SIG-M5 treated with dmso at 0.1 percent for 504 hours (cell line): ENCODE measurements around the gene WDR7.

Experiments
- DNase-seq: peaks from one replicate; lab custom pipeline; 2025; ENCODE audit not compliant: unreplicated experiment; lab: John Stamatoyannopoulos, UW

The WDR7 gene

GRCh38 chr18:56721031-56721430 is 69.9 kb downstream of the WDR7 start:
- no peak for DNase-seq

- DNase-seq = no peak
Observed at GRCh38 chr18:56721491-56721890, 70.3 kb downstream of the WDR7 start.

GRCh38 chr18:56722518-56722917 is 71.4 kb downstream of the WDR7 start:
- DNase-seq = no peak

GRCh38 chr18:56723068-56723467 is 71.9 kb downstream of the WDR7 start:
- no peak for DNase-seq

- no peak for DNase-seq
Observed at GRCh38 chr18:56723706-56724105, 72.5 kb downstream of the WDR7 start.

GRCh38 chr18:56726906-56727305 is 75.7 kb downstream of the WDR7 start:
- DNase-seq = no peak

- no peak for DNase-seq
Observed at GRCh38 chr18:56727399-56727798, 76.2 kb downstream of the WDR7 start.

GRCh38 chr18:56728741-56729140 is 77.6 kb downstream of the WDR7 start:
- DNase-seq = no peak

- DNase-seq = no peak
Observed at GRCh38 chr18:56738184-56738583, 87.0 kb downstream of the WDR7 start.

- no peak for DNase-seq
Observed at GRCh38 chr18:56739731-56740130, 88.6 kb downstream of the WDR7 start.

GRCh38 chr18:56740645-56741044 is 89.5 kb downstream of the WDR7 start:
- DNase-seq = no peak

- DNase-seq = no peak
Observed at GRCh38 chr18:56741685-56742084, 90.5 kb downstream of the WDR7 start.

GRCh38 chr18:56743115-56743514 is 92.0 kb downstream of the WDR7 start:
- DNase-seq = no peak

- no peak for DNase-seq
Observed at GRCh38 chr18:56747032-56747658, 96.0 kb downstream of the WDR7 start.

GRCh38 chr18:56747857-56748256 is 96.7 kb downstream of the WDR7 start:
- DNase-seq = no peak

- peak; percentile 38 for DNase-seq
Observed at GRCh38 chr18:56748698-56749268, 97.6 kb downstream of the WDR7 start.

GRCh38 chr18:56756966-56757365 is 105.8 kb downstream of the WDR7 start:
- DNase-seq = no peak

GRCh38 chr18:56770097-56770496 is 118.9 kb downstream of the WDR7 start:
- no peak for DNase-seq

- no peak for DNase-seq
Observed at GRCh38 chr18:56770873-56771272, 119.7 kb downstream of the WDR7 start.

- DNase-seq = no peak
Observed at GRCh38 chr18:56775701-56776100, 124.5 kb downstream of the WDR7 start.

- DNase-seq = no peak
Observed at GRCh38 chr18:56787390-56787789, 136.2 kb downstream of the WDR7 start.

- DNase-seq = peak; percentile 46
Observed at GRCh38 chr18:56789004-56789888, 138.1 kb downstream of the WDR7 start.
